GM18502 (cell line): ENCODE measurements around the gene TNFAIP6.
"Not testable (repeated sequence)": the region's sequence is repeated elsewhere in the genome, so short reads cannot be mapped to it uniquely, and the experiment has no call there.

Experiments used
- ATAC-seq: cut with Tn5 transposase; IDR thresholded peaks from one replicate; pipeline ENCODE4 v1.9.1; 2021; ENCODE audit warnings: mild to moderate bottlenecking; ENCODE audit not compliant: unreplicated experiment, poor library complexity

The TNFAIP6 gene

GRCh38 chr2:151357359-151357758 lies at the start of gene TNFAIP6:
TSS of gene TNFAIP6 (plus strand) at chr2:151357592. CDS start at chr2:151357667, 75 bp downstream.
- no peak for ATAC-seq

- ATAC-seq, result not testable (repeated sequence)
Observed at GRCh38 chr2:151310313-151310712, 47.1 kb upstream of the TNFAIP6 start.

GRCh38 chr2:151312440-151312839 lies 45.0 kb upstream of the TNFAIP6 start:
- ATAC-seq, result not testable (repeated sequence)

- ATAC-seq, result no peak
Observed at GRCh38 chr2:151315381-151315903, 42.0 kb upstream of the TNFAIP6 start.

- ATAC-seq, result no peak
Observed at GRCh38 chr2:151325581-151326095, 31.8 kb upstream of the TNFAIP6 start.

- no peak for ATAC-seq
Observed at GRCh38 chr2:151326554-151326953, 30.8 kb upstream of the TNFAIP6 start.

GRCh38 chr2:151329998-151330397 lies 27.4 kb upstream of the TNFAIP6 start:
- ATAC-seq, result no peak

GRCh38 chr2:151333083-151333482 lies 24.3 kb upstream of the TNFAIP6 start:
- ATAC-seq, result no peak

GRCh38 chr2:151334082-151334815 lies 23.1 kb upstream of the TNFAIP6 start:
- no peak for ATAC-seq

- no peak for ATAC-seq
Observed at GRCh38 chr2:151336863-151337371, 20.5 kb upstream of the TNFAIP6 start.

GRCh38 chr2:151337643-151338042 lies 19.7 kb upstream of the TNFAIP6 start:
- no peak for ATAC-seq

- ATAC-seq, result no peak
Observed at GRCh38 chr2:151338115-151338514, 19.3 kb upstream of the TNFAIP6 start.

- ATAC-seq, result no peak
Observed at GRCh38 chr2:151343073-151343472, 14.3 kb upstream of the TNFAIP6 start.

GRCh38 chr2:151344191-151344590 lies 13.2 kb upstream of the TNFAIP6 start:
- ATAC-seq, result not testable (repeated sequence)

GRCh38 chr2:151344906-151345305 lies 12.5 kb upstream of the TNFAIP6 start:
- no peak for ATAC-seq

GRCh38 chr2:151347294-151347693 lies 10.1 kb upstream of the TNFAIP6 start:
- no peak for ATAC-seq

- ATAC-seq, result no peak
Observed at GRCh38 chr2:151347906-151348305, 9.5 kb upstream of the TNFAIP6 start.

- ATAC-seq, result no peak
Observed at GRCh38 chr2:151350579-151351195, 6.7 kb upstream of the TNFAIP6 start.

- no peak for ATAC-seq
Observed at GRCh38 chr2:151353995-151354394, 3.4 kb upstream of the TNFAIP6 start.

GRCh38 chr2:151354807-151355206 lies 2.6 kb upstream of the TNFAIP6 start:
- no peak for ATAC-seq
